HG03139 (cell line): ENCODE data around the gene UPP1.
A peak's percentile ranks its signal among the peaks of the same experiment; 100 is the strongest.

Experiments
- ATAC-seq: cut with Tn5 transposase; IDR thresholded peaks from one replicate; pipeline ENCODE4 v1.9.1; 2021; ENCODE audit not compliant: unreplicated experiment

The UPP1 gene

GRCh38 chr7:48085433-48085791 lies 3.7 kb upstream of the UPP1 start:
- ATAC-seq: no peak

GRCh38 chr7:48085942-48086341 lies 3.1 kb upstream of the UPP1 start:
- ATAC-seq: no peak

GRCh38 chr7:48087349-48087748 lies 1.7 kb upstream of the UPP1 start:
- ATAC-seq: peak; percentile 14

DNA sequence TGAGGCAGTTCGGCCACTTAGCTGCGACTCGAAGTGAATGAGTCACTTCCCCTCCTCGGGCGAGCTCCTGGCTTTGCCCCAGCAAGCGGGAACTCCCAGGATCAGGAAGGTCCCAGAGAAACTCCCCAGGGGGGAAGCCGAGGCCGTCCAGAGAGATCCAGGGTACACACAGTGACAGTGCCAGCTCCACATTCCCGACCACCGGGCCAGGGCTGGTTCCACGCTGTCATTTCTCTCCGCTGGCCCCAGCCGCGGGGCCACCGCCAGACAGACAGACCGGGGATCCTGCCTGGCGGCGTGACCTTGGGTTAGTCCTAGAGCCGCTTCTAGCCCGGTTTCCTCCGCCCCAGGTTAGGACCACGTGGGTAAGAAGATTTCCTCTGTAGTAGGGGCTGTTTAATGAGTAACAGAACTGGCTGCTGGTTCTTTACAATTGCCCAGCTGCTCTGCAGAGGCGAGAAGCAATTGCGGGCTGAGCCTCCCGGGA lies 463 bp upstream of the UPP1 start:
- ATAC-seq: peak; percentile 49

GRCh38 chr7:48090095-48090805 lies 1.2 kb downstream of the UPP1 start:
- ATAC-seq: no peak

DNA sequence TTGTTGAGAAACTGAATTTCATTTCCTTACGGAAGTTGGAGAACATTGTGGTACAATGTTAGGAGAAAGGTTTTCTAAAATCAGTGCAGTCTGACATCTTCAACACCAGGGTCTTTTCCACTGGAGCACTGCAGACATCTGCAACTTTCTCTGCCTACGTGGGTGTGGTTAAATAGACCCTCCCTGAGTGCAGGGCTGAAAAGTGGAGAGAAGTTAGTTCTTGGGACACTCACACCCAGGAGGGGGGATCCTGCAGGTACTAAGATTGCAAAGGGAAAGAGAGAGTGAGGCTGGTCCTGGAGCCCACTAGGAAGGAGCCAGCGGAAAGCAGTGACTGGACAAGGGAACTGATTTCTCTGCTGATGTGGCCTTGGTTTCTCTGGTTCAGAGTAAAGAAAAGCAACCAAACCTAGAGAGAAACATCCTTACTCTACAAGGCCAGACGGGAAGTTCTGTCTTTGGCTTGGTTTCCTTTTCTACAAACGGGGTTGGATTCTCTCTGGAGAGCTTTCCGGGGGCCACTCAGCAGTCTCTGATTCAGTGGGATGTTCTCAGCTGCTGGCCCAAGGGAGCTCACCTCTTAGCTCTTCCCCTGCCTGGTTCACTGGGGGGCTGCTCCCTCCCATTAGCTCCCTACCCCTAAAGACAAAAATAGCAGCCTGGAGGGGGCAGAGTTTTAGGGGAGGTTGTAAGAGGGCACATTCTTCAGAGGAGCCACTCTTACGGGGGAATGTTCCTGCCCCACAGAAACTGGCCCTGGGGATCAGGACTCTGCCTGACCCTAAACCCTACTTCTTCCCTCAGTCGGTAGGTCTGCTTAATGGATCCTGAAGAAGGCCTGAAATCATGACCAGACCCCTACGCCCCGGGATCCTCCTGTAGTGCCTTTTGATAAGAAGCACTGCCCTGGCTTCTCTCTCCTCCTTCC lies 2.7 kb downstream of the UPP1 start:
- ATAC-seq: no peak

- ATAC-seq: no peak
Measured at GRCh38 chr7:48094861-48095293, 5.8 kb downstream of the UPP1 start.

- ATAC-seq: no peak
Measured at GRCh38 chr7:48096273-48096672, 7.2 kb downstream of the UPP1 start.

DNA sequence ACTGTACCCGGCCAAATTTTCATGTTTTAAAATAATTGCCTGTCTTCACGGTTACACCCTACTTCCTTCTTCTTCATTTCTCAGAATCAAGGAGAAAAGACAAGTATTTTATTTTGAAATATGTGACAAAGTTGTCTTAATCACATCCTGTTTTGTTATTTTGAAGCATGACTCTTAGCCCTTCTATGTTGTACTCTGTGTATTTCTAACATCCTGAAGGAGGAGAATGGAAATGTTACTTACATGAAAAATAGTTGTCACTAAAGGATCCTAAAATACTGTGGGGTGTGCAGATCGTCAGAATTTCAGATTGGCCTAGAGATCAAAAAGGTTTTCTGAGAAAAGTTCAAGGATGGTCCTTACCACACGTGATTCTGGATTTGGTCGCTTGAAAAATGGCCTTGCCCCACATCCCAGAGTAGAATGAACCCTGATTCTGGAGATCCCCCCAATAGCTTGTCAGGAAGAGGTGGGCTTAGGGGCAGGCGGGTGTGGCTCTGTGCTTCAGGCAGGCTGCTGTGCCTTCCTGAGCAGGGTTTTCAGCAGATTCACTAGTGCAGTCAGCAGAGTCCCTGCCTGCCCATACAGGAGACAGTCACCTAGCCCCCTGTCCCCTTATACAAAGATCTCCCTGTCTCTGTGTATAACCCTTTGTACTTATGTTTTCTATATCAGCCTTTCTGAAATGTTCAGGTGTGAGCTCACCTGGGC lies 8.6 kb downstream of the UPP1 start:
- ATAC-seq: no peak

DNA sequence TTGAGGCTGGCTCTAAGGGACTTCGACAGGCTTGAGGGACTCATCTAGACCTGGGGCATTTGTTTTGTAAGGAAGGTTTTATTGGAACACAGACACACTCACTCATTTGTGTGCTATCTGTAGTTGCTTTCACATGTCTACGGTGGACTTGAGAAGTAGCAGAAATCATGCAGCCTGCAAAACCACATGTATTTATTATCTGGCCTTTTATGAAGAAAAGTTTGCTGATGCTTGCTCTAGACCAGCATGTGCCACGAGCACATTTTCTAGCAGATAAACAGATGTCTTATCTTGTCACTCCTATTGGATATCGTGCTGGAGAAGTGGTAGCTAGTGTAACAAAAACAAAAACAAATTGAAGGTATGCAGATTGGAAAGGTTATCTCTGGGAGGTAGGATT lies 9.8 kb downstream of the UPP1 start:
- no peak for ATAC-seq

DNA sequence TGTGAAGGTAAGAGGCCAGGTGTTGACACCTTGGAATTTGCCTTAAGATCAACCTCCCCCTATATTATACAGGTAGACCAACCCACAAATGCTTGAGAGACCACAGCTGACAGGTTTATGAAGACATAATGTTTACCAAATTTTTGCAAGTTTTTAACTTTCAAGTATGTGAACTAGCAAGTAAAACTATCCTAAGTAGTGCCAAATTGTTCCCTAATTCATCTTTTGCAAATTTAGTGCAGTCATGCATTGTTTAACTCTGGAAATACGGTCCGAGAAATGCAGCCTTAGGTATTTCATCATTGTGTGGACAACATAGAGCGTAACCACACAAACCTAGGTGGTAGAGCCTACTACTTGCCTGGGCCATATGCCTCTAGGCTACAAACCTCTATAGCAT lies 10.7 kb downstream of the UPP1 start:
- ATAC-seq: no peak

GRCh38 chr7:48101352-48101751 lies 12.3 kb downstream of the UPP1 start:
- ATAC-seq: no peak

GRCh38 chr7:48101968-48102367 lies 12.9 kb downstream of the UPP1 start:
- no peak for ATAC-seq

DNA sequence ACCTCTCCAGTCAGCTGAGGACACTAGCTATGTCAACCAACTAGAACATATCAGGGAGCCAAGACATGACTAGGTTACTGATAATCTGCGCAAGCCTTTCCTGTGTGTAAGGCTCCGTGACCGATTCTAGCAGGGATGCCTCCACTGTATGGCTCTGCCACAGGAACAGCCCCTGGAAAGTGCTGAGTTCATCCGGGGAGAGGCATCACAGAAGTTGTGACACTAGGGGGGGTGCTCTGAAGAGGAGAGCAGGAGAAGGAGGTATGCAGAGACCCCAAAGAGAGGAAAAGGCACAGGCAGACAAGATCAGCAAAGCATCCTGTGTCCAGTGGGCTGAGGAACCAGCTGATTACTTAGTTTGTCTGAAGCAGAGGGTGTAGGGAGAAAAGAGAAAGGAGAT lies 13.5 kb downstream of the UPP1 start:
- ATAC-seq: no peak

- ATAC-seq: no peak
Measured at GRCh38 chr7:48105045-48105444, 16.0 kb downstream of the UPP1 start.

DNA sequence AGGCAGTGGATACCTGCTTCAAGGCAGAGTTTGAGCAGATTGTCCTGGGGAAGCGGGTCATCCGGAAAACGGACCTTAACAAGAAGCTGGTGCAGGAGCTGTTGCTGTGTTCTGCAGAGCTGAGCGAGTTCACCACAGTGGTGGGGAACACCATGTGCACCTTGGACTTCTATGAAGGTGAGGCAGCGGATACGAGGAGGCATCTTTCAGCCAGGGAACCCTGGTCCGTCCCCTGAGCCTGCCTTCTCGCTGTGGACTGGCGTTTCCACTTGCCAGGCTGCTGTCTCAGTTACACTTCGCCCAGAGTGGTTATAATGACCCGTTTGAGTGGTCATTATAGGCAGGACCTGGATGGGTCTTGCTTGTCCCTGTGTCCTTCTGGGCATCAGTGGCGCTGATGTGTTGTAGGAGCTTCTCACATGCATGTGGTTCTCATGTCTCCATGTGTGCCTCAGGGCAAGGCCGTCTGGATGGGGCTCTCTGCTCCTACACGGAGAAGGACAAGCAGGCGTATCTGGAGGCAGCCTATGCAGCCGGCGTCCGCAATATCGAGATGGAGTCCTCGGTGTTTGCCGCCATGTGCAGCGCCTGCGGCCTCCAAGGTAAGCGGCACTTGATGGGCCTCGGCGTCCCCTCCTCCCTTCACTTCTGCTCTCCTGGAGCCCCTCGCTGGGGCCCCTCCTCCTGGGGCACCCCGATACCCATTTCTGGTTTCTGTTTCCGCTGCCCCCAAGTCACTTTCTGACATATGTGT lies 18.0 kb downstream of the UPP1 start:
- ATAC-seq: no peak

GRCh38 chr7:48107926-48108472 lies 18.9 kb downstream of the UPP1 start:
- no peak for ATAC-seq

GRCh38 chr7:48108959-48109847 lies 20.1 kb downstream of the UPP1 start:
- ATAC-seq: no peak

DNA sequence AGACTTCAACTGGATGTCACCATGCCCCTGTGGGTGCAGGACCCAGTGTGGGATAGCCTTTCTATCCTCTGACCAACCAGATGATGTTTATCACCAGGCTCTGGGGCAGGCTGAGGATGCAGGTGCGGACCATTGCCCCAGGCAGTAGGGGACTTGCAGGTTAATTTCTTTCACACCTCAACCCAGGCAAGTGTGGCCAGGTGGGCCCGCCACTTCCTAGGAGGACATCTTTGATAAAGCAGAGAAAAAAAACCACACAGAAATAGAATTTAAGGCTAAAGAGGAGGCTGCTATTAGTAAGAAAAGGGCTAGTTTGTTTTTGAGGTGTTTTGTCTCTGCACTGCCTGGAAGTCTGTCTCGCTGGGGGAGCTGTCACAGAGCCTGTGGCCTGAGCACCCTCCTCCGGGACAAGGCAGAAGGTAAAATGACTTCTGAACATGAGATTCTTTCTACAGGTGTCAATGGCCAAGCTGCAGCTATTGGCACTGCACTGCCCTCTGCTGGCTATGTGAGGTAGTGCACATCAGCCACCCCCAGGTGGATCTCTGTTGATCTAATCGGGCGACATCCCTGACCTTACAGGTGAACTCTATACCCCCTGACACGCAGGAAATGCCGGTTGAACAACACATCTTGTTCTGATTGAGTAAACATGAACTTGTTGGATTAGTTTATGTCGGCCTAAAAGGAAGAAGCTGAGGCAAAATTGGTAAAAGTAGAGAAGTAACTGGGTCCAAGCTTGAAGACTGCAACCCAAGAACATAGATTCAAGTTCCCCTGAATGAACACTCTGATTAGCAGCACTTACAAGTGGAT lies 21.0 kb downstream of the UPP1 start:
- peak; percentile 76 for ATAC-seq
